ENCODE measurements around the gene TENT4A.

TENT4A gene

GRCh38 chr5:6805841-6806240, 92.6 kb downstream of the TENT4A start:
- no peak for DNase-seq (ENCODE audit: low spot score)
